Raji (cell line): ENCODE data around the gene CLIC6.

Source experiments
- POLR2A ChIP-seq: IDR thresholded peaks from 2 replicates; pipeline ENCODE4 v1.6.1; 2011; ENCODE audit warnings: low read depth, low read length, control low read depth; ENCODE audit not compliant: insufficient read depth

Gene CLIC6

GRCh38 chr21:34698270-34699015 lies 29.6 kb downstream of the CLIC6 start:
- TF ChIP-seq POLR2A: no peak

DNA sequence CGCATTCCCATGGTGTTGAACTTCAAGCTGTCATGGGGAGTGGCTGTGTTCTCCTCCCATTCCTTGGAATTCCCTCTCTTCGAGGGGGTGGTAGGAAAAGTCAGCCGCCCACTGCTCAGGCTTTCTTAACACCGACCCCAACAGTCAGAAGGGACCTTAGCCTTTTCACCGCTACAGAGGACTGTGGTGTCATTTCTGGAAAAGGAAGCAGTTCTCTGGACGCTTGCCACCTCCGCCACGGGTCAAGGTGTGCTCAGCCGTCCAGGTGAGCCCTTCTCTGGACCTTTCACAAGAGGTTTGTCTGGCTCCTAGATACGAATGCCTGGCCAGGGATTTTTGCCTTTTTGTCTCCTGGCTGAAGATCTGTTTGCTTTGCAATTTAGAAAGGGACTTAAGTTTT lies 31.8 kb downstream of the CLIC6 start:
- no peak for TF ChIP-seq POLR2A

GRCh38 chr21:34701726-34702125 lies 32.9 kb downstream of the CLIC6 start:
- TF ChIP-seq POLR2A: no peak

DNA sequence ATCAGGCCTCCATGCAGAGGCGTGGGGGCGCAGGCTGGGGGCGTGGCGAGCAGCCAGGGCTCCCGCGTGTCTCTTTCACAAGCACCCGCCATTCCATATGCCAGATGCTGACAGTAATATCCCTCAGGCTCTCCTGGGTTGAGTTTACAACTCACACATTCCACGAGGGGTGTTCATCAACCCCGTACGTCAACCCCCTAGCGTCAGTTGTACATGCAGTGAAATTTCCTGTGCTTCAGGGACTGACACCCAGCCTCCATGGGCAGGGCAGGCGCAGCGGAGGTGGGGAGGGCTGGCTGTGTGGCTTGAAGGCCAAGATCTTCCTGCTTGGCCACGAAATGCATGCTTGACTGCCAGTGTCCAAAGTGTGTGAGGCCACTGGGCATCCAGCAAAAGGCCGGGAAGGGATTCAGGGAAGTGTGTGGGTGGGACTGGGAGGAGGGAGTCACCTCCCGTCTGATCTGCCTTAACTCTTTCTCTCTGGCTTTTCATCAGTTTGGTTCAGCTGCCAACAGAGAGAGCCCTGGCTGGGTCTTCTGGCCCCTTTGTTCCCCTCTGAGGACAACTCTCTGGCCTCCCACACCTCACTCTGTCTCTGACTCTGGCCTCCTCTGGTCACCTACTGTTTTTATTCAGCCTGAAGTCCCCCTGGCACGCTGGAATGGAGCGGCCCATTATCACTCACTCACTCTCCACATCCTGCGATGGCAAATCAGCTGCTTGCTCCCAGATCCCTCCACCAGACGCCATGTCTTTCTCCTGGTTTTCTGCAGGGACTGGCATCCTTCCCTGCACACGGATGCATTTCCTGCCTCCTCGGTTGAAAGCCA lies 33.8 kb downstream of the CLIC6 start:
- no peak for TF ChIP-seq POLR2A

GRCh38 chr21:34703571-34703970 lies 34.8 kb downstream of the CLIC6 start:
- no peak for TF ChIP-seq POLR2A

DNA sequence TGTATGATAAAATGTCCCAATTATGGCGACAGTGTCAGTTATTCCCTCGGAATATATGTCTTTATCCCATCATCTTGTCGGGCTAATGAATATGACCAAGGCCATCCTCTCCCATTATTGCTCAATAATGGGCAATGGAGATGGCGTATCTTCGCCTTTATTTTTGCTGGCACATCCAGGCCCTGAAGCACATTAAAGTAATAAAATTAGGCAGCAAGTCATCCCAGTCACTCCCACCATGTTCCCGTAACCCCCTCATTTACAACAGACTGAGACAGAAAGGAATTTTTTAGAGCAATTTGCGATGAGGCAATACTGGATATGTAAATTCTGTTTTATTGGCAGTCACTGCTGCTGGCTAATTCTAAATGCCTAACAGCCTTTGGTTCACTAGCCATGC lies 35.3 kb downstream of the CLIC6 start:
- no peak for TF ChIP-seq POLR2A

DNA sequence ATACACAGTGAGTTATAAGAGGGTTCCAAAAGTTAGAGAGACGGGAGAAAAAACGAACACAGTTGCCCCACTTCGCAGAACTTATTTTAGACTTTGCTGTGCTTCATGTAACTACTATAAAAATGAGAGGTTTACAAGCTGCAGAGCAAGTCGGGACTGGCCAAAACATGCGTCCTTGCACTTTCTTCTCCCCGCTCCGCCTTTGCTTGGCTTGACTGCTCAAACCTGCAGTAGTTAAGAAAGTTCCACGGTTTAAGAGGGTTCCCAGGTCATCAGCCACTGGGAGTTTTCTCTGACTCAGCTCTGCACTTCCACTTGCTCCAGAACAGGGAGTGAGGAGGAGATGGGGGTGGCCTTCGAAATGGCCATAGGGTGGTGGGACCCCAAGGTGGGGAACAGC lies 36.2 kb downstream of the CLIC6 start:
- TF ChIP-seq POLR2A: no peak

- TF ChIP-seq POLR2A: no peak
Observed at GRCh38 chr21:34706337-34706736, 37.5 kb downstream of the CLIC6 start.

DNA sequence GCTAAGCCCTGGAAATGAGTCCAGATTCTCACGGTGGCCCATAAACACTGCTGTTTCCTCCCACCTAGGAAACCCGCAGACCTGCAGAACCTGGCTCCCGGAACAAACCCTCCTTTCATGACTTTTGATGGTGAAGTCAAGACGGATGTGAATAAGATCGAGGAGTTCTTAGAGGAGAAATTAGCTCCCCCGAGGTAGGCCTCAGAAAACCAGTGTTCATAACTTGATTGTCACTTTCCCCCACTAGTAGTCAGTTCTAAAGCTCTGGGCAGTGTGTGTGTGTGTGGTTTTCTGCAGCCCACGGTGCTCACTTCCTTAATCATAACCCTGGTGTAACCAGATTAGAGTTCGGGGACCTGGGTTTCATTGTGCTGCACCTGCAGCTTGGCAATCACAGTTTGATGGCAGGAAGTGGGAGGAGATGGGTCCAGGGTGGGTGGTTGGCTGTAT lies 39.1 kb downstream of the CLIC6 start:
- TF ChIP-seq POLR2A: no peak

GRCh38 chr21:34713621-34714020 lies 44.8 kb downstream of the CLIC6 start:
- TF ChIP-seq POLR2A: no peak

DNA sequence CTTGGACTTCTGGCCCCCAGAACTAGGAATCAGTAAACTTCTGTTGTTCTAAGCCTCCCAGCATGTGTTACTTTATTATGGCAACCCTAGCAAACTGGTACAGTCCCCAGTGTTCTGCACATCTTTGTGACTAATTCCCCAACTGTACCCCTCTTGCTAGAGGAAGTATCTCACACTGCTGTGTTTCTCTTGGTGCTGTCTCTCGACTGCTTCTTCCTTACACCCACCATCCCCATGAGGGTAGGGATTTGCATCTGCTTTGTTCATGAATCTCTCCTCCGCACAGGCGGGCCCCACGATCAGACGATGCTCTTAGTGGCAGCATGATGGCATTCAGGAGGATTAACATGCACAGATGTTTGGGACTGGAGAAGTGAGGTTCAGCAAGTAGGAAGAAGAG lies 46.7 kb downstream of the CLIC6 start:
- TF ChIP-seq POLR2A: no peak

- TF ChIP-seq POLR2A: no peak
Observed at GRCh38 chr21:34715985-34716596, 47.3 kb downstream of the CLIC6 start.

DNA sequence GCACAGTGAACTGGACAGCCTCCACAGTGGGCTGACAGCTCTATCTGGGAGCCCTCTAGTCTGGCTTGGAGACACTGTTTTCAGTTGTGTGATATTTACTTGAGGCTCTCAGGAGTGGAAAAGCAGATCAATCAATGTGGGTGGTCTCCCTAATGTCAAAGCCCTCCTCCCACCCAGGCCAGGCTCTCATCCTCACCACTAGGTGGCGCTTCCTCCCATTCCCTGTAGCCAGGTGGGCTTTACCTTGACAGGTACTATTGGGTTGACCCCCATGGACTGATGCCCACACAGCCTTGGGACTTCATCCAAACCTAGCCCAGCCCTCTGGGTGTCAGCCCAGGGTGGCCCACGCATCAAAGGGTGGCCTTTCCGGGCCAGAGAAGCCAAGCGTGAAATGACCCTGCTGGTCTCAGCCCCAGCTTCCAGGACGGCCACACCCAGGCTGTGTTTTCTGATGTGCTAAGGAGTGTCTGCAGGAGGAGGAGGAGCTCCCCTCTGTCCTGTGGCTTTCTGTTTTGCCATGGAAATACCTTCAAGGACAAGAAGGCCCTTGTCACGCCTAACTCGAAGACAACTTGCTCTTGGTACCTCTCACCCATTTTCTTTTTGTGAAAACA lies 54.0 kb downstream of the CLIC6 start:
- TF ChIP-seq POLR2A: no peak

GRCh38 chr21:34724131-34724856 lies 55.5 kb downstream of the CLIC6 start:
- no peak for TF ChIP-seq POLR2A

- no peak for TF ChIP-seq POLR2A
Observed at GRCh38 chr21:34724857-34725195, 56.0 kb downstream of the CLIC6 start.

- no peak for TF ChIP-seq POLR2A
Observed at GRCh38 chr21:34726627-34727337, 58.0 kb downstream of the CLIC6 start.
